ENCODE data around the gene LGR6. TPM values are rescaled to one million over a fixed set of nuclear protein-coding genes. Genes with fewer than 3 reads are reported as not detected.

Gene LGR6
- total RNA-seq, 4 donors from 2014 or later: 0.53 to 3.3 (median 2.3) TPM

- H3K9me3 ChIP-seq: no peaks in the 10 kb centered on the region
- no peak overlapping the region for H3K4me3 ChIP-seq
- no peaks in the 10 kb centered on the region for H3K4me1 ChIP-seq
- H3K27ac ChIP-seq: no peak overlapping the region
- no peaks in the 10 kb centered on the region for H3K27me3 ChIP-seq
- no peaks in the 10 kb centered on the region for H3K36me3 ChIP-seq
- TF ChIP-seq POLR2A (IDR thresholded peaks at IDR 0.05): no peak
- TF ChIP-seq, protein P1, sequence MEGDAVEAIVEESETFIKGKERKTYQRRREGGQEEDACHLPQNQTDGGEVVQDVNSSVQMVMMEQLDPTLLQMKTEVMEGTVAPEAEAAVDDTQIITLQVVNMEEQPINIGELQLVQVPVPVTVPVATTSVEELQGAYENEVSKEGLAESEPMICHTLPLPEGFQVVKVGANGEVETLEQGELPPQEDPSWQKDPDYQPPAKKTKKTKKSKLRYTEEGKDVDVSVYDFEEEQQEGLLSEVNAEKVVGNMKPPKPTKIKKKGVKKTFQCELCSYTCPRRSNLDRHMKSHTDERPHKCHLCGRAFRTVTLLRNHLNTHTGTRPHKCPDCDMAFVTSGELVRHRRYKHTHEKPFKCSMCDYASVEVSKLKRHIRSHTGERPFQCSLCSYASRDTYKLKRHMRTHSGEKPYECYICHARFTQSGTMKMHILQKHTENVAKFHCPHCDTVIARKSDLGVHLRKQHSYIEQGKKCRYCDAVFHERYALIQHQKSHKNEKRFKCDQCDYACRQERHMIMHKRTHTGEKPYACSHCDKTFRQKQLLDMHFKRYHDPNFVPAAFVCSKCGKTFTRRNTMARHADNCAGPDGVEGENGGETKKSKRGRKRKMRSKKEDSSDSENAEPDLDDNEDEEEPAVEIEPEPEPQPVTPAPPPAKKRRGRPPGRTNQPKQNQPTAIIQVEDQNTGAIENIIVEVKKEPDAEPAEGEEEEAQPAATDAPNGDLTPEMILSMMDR (IDR thresholded peaks at IDR 0.05): no peak
- peak in 1 of 3 donors; percentile 34 for DNase-seq
Observed at GRCh38 chr1:202278751-202279150, 85.2 kb downstream of the LGR6 start.

DNA sequence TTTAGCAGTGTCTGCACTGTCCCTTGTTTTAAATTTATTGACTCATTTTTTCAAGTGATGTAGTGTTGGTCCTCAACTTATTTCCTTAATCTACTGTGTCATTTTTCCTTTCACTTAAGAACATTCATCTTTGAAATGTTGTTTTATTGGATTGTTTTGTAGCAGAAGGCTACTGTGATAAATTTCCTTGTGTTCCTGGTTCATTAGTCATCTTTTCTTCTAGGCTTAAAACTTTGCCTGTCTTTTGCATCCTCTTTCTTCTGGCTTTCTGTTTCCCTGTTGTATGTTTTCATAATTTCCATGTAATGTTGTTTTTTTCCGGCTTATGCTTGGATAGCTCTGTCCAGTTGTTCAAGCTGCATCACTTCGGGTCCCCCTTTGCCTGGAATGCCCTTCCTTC is 86.2 kb downstream of the LGR6 start:
- no peaks in the 10 kb centered on the region for H3K4me1 ChIP-seq
- H3K4me3 ChIP-seq: no peak overlapping the region
- no peak for DNase-seq
- no peaks in the 10 kb centered on the region for H3K27me3 ChIP-seq
- no peak overlapping the region for H3K27ac ChIP-seq
- H3K36me3 ChIP-seq: no peaks in the 10 kb centered on the region
- H3K9me3 ChIP-seq: no peaks in the 10 kb centered on the region
- TF ChIP-seq POLR2A (IDR thresholded peaks at IDR 0.05): no peak

DNA sequence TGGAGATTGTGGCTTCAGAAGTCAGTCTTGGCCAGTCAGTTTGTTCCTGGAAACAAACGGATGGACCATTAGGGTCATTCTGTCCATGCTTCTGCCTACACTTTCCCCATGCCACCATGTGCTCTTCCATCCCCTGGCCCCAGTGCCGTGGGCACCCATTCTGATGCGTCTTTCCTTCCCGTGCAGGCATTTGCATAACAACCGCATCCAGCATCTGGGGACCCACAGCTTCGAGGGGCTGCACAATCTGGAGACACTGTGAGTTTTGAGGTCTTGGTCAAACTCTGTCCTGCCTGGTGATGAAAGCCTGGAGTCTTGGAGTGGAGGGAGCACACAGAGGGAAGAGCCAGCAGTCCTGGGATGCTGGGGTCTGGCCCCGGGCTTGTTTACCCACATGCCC is 87.0 kb downstream of the LGR6 start:
- Histone ChIP-seq H3K4me1 (no peaks in the 10 kb centered on the region), H3K36me3 (no peaks in the 10 kb centered on the region), H3K4me3 (no peak overlapping the region), H3K27me3 (no peaks in the 10 kb centered on the region), H3K27ac (no peak overlapping the region), H3K9me3 (no peaks in the 10 kb centered on the region)
- peak in 1 of 3 donors; percentile 25 for DNase-seq
- no peak for TF ChIP-seq POLR2A (IDR thresholded peaks at IDR 0.05)
- TF ChIP-seq, protein P1 (IDR thresholded peaks at IDR 0.05): no peak

GRCh38 chr1:202281316-202282024 is 87.9 kb downstream of the LGR6 start:
- Histone ChIP-seq H3K9me3 (no peaks in the 10 kb centered on the region), H3K27me3 (no peaks in the 10 kb centered on the region), H3K4me3 (no peak overlapping the region), H3K4me1 (no peaks in the 10 kb centered on the region), H3K36me3 (no peaks in the 10 kb centered on the region), H3K27ac (no peak overlapping the region)
- TF ChIP-seq, protein P1 (IDR thresholded peaks at IDR 0.05): no peak
- TF ChIP-seq POLR2A (IDR thresholded peaks at IDR 0.05): no peak
- DNase-seq: peak in 1 of 3 donors; percentile 15

- Histone ChIP-seq H3K4me1 (no peaks in the 10 kb centered on the region), H3K36me3 (no peaks in the 10 kb centered on the region), H3K9me3 (no peaks in the 10 kb centered on the region), H3K27me3 (no peaks in the 10 kb centered on the region), H3K4me3 (no peak overlapping the region), H3K27ac (no peak overlapping the region)
- no peak for TF ChIP-seq POLR2A (IDR thresholded peaks at IDR 0.05)
- TF ChIP-seq, protein P1 (IDR thresholded peaks at IDR 0.05): no peak
- DNase-seq: peak in 1 of 3 donors; percentile 23
Observed at GRCh38 chr1:202282025-202282371, 88.4 kb downstream of the LGR6 start.

- Histone ChIP-seq H3K27me3 (no peaks in the 10 kb centered on the region), H3K4me1 (no peaks in the 10 kb centered on the region), H3K9me3 (no peaks in the 10 kb centered on the region), H3K27ac (no peak overlapping the region), H3K4me3 (no peak overlapping the region), H3K36me3 (no peaks in the 10 kb centered on the region)
- no peak for TF ChIP-seq POLR2A (IDR thresholded peaks at IDR 0.05)
- TF ChIP-seq, protein P1 (IDR thresholded peaks at IDR 0.05): no peak
- DNase-seq: peak in 1 of 3 donors; percentile 23
Observed at GRCh38 chr1:202282596-202283283, 89.1 kb downstream of the LGR6 start.

Data from Peyer's patch (tissue), 4 donors.